Measurements from ENCODE around the gene SMPD3. TPM values are rescaled to one million over a fixed set of nuclear protein-coding genes. Genes with fewer than 3 reads are reported as not detected.

The SMPD3 gene
- total RNA-seq, 2 experiments from 2014 or later: 11.1 to 12.0 TPM

GRCh38 chr16:68487203-68487514 lies 38.9 kb upstream of the SMPD3 start:
- peaks cover 11% of the 10 kb centered on the region for H3K27me3 Mint-ChIP-seq (ENCODE audit: low read depth)
- ChIA-PET POLR2A (no interaction called here), CTCF (interaction anchor here (1.4 to 2.2 kb wide), 2 partner anchors 23 to 34 kb away, joined by 3 to 8 read pairs; no protein-coding TSS in a partner anchor)
- ATAC-seq: no peak
- H3K4me1 Mint-ChIP-seq (ENCODE audit: low read depth): no peaks in the 10 kb centered on the region
- H3K36me3 Mint-ChIP-seq (ENCODE audit: low read depth): no peaks in the 10 kb centered on the region
- no peak for DNase-seq
- no peaks in the 10 kb centered on the region for H3K9me3 Mint-ChIP-seq (ENCODE audit: insufficient read depth)
- no peak overlapping the region for H3K4me3 Mint-ChIP-seq
- no peak overlapping the region for H3K27ac Mint-ChIP-seq

DNA sequence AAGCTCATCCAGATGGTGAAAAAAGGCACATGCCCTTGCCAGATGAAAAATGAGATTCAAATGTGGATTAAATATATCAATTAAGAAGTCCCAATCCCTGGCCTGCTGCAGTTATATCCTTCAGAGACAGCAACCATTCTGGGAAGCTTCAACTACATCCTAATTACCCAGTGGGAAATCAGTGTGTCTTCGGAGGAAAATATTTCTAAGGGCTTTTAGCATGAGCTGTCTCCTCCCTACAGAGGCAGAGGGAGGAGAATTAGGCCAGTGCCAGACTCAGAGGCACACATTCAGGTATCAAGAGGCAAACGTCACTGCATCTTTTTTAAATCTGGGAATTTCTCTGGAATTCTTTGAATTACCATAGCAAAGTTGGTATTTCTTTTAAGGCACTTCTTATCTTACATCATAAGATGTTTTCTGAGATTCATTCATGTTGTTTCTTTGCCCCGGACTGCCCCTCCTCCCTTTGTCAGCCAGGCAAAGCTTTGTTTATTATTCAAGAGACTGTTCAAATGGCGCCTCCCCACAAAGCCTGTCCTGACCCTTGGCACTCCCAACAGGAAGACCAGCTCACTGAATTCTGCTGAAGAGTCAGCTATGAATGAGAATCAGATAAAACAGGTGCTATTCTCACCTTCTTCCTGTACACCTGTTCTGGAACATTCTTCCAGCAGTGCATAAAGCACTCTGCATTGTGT lies 38.3 kb upstream of the SMPD3 start:
- Mint-ChIP-seq H3K4me3 (no peak overlapping the region), H3K4me1 (ENCODE audit: low read depth) (no peaks in the 10 kb centered on the region), H3K36me3 (ENCODE audit: low read depth) (no peaks in the 10 kb centered on the region), H3K27ac (no peak overlapping the region), H3K27me3 (ENCODE audit: low read depth) (peaks cover 11% of the 10 kb centered on the region), H3K9me3 (ENCODE audit: insufficient read depth) (no peaks in the 10 kb centered on the region)
- ATAC-seq (no peak), DNase-seq (no peak)
- ChIA-PET CTCF (interaction anchor here (2.2 kb wide), 1 partner anchor 34 kb away, joined by 8 read pairs; no protein-coding TSS in a partner anchor), POLR2A (no interaction called here)

GRCh38 chr16:68481636-68482035 lies 33.3 kb upstream of the SMPD3 start:
- POLR2A ChIA-PET: no interaction called here
- ATAC-seq: no peak

GRCh38 chr16:68480084-68480995 lies 32.0 kb upstream of the SMPD3 start:
- no peak overlapping the region for H3K4me3 Mint-ChIP-seq
- POLR2A ChIA-PET: interaction anchor here (0.7 kb wide), 1 partner anchor 29 kb away, joined by 3 read pairs; no protein-coding TSS in a partner anchor
- H3K4me1 Mint-ChIP-seq (ENCODE audit: low read depth): no peaks in the 10 kb centered on the region
- peaks cover 3% of the 10 kb centered on the region for H3K9me3 Mint-ChIP-seq (ENCODE audit: insufficient read depth)
- H3K27me3 Mint-ChIP-seq (ENCODE audit: low read depth): peaks cover 18% of the 10 kb centered on the region
- no peaks in the 10 kb centered on the region for H3K36me3 Mint-ChIP-seq (ENCODE audit: low read depth)
- CTCF ChIA-PET: interaction anchor here (0.7 to 0.8 kb wide), 2 partner anchors 30 to 46 kb away, joined by 3 read pairs; no protein-coding TSS in a partner anchor
- no peak for ATAC-seq
- no peak for DNase-seq
- no peak overlapping the region for H3K27ac Mint-ChIP-seq

More at GRCh38 chr16:68481636-68482035, 33.3 kb upstream of the SMPD3 start:
- DNase-seq: no peak
- CTCF ChIA-PET: no interaction called here
- H3K9me3 Mint-ChIP-seq (ENCODE audit: insufficient read depth): peaks cover 3% of the 10 kb centered on the region
- H3K27ac Mint-ChIP-seq: no peak overlapping the region
- no peak overlapping the region for H3K4me3 Mint-ChIP-seq
- peaks cover 16% of the 10 kb centered on the region for H3K27me3 Mint-ChIP-seq (ENCODE audit: low read depth)
- H3K4me1 Mint-ChIP-seq (ENCODE audit: low read depth): no peaks in the 10 kb centered on the region
- H3K36me3 Mint-ChIP-seq (ENCODE audit: low read depth): no peaks in the 10 kb centered on the region

DNA sequence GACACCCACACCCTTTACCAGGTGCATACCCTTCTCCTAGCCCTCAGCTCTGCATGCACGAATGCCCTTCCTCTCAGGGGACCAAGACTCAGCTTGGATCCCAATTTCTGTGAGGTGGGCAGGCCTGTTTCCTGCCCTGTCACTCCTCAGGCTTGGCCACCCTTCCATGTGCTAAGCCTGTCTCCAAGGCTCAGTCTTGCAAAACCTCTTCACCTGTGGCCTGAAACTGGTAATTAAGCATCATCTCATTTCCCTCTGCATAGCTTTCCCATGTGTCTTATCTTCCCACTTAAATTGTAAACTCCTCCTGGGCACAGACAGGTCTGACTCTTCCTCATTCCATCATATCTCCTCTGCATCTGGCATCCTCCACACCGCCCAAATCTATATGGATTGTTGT lies 31.0 kb upstream of the SMPD3 start:
- CTCF ChIA-PET: no interaction called here

GRCh38 chr16:68478526-68479250 lies 30.4 kb upstream of the SMPD3 start:
- CTCF ChIA-PET: no interaction called here
- Mint-ChIP-seq H3K9me3 (ENCODE audit: insufficient read depth) (peaks cover 3% of the 10 kb centered on the region), H3K27ac (no peak overlapping the region)

More for the DNA sequence above, 31.0 kb upstream of the SMPD3 start:
- peaks cover 23% of the 10 kb centered on the region for H3K27me3 Mint-ChIP-seq (ENCODE audit: low read depth)
- no peak overlapping the region for H3K27ac Mint-ChIP-seq
- no peak for DNase-seq
- no peaks in the 10 kb centered on the region for H3K36me3 Mint-ChIP-seq (ENCODE audit: low read depth)
- H3K4me1 Mint-ChIP-seq (ENCODE audit: low read depth): no peaks in the 10 kb centered on the region
- peaks cover 3% of the 10 kb centered on the region for H3K9me3 Mint-ChIP-seq (ENCODE audit: insufficient read depth)
- POLR2A ChIA-PET: no interaction called here
- no peak for ATAC-seq
- H3K4me3 Mint-ChIP-seq: no peak overlapping the region

DNA sequence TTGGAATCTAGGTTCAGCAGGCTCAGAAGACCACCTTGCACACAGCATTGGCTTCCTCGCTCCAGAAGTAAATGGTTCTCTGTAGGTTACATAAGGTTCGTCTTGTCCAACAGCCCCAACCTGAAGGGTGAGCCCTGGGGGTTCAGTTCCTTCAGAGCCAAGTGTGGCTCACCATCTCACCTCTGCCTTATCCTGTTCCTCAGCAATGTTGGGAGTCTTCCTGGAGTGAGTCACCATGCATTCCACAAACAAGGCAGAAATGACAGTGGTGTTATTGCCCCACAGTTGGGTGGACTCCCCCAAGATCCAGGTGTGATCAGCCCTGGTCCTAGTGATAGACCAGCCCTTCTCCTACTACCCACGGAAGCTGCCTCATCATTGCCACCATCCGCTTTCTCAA lies 26.8 kb upstream of the SMPD3 start:
- ATAC-seq (no peak), DNase-seq (no peak)
- Mint-ChIP-seq H3K4me1 (ENCODE audit: low read depth) (peaks cover 15% of the 10 kb centered on the region), H3K27ac (no peak overlapping the region), H3K4me3 (no peak overlapping the region), H3K27me3 (ENCODE audit: low read depth) (peaks cover 14% of the 10 kb centered on the region), H3K36me3 (ENCODE audit: low read depth) (no peaks in the 10 kb centered on the region), H3K9me3 (ENCODE audit: insufficient read depth) (peaks cover 3% of the 10 kb centered on the region)
- ChIA-PET POLR2A (no interaction called here), CTCF (interaction anchor here (0.7 to 0.8 kb wide), 2 partner anchors 36 to 1403 kb away, joined by 3 read pairs; no protein-coding TSS in a partner anchor)

More at GRCh38 chr16:68478526-68479250, 30.4 kb upstream of the SMPD3 start:
- ATAC-seq: no peak
- Mint-ChIP-seq H3K4me1 (ENCODE audit: low read depth) (no peaks in the 10 kb centered on the region), H3K4me3 (no peak overlapping the region), H3K36me3 (ENCODE audit: low read depth) (no peaks in the 10 kb centered on the region), H3K27me3 (ENCODE audit: low read depth) (peaks cover 23% of the 10 kb centered on the region)
- POLR2A ChIA-PET: no interaction called here
- no peak for DNase-seq

DNA sequence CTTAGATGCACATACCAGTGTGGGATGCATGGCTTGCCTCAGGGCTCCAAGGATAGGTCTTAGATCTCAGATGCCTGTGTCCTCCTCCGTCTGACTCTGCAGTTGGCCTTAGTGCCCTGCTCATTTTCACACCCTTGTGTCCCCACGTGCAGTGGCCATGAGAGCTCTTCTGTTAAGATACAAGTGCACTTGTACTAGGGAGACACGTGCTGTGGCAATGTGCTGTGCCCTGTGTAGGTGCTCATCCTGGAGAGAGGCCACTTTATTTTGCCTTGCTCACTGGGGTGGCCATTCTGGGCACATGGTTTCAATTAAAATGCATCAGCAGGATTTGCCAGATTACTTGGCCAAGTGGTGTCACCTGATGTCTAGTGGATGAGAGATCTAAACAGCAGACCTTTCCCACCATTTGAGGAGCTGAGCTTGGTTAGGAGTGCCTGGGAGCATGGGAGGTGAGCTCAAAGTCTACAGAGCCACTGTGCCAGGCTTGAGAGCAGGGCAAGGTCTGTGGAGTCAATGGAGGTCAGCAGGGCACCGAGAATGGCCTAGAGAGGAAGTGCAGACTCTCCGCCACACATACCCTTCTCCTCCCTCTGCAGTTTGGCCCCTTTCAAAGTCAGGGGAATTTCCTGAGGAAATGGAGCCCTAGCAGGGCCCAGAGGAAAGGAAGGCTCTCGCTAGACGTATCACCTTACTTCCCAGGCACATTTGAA lies 25.2 kb upstream of the SMPD3 start:
- Mint-ChIP-seq H3K36me3 (ENCODE audit: low read depth) (no peaks in the 10 kb centered on the region), H3K4me3 (no peak overlapping the region), H3K27me3 (ENCODE audit: low read depth) (peaks cover 8% of the 10 kb centered on the region), H3K27ac (no peak overlapping the region), H3K9me3 (ENCODE audit: insufficient read depth) (peaks cover 3% of the 10 kb centered on the region), H3K4me1 (ENCODE audit: low read depth) (peaks cover 29% of the 10 kb centered on the region)
- ATAC-seq: no peak
- ChIA-PET POLR2A (interaction anchor here (0.6 to 0.7 kb wide), 2 partner anchors 38 to 715 kb away, joined by 4 read pairs; no protein-coding TSS in a partner anchor), CTCF (interaction anchor here (1.1 kb wide), 1 partner anchor 47 kb away, joined by 3 read pairs; no protein-coding TSS in a partner anchor)
- no peak for DNase-seq

DNA sequence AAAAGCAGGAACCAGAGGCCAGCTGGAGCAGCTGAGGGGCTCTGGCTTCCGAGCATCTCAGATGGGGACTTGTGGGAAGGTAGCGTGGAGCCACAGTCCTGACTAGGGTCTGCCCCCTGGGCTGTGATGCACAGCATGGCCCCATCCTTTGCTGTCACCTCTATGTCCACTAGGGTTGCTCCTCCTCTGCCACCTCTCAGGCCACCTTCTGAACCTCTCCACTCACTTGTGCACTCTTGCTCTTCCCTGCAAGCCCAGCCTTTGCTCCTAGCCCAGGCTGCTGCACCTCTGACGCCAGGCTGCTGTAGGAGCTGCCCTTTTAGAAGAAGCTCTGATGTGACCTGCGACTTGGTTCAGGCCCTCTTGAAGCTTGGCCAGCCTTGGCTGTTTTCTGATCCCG lies 24.3 kb upstream of the SMPD3 start:
- Mint-ChIP-seq H3K9me3 (ENCODE audit: insufficient read depth) (peaks cover 3% of the 10 kb centered on the region), H3K4me1 (ENCODE audit: low read depth) (peaks cover 38% of the 10 kb centered on the region), H3K27me3 (ENCODE audit: low read depth) (peaks cover 8% of the 10 kb centered on the region), H3K36me3 (ENCODE audit: low read depth) (no peaks in the 10 kb centered on the region), H3K27ac (no peak overlapping the region), H3K4me3 (no peak overlapping the region)
- ChIA-PET CTCF (interaction anchor here (0.7 kb wide), 1 partner anchor 76 kb away, joined by 3 read pairs; no protein-coding TSS in a partner anchor), POLR2A (interaction anchor here (0.6 kb wide), 1 partner anchor 716 kb away, joined by 4 read pairs; no protein-coding TSS in a partner anchor)
- ATAC-seq (no peak), DNase-seq (no peak)

- no peaks in the 10 kb centered on the region for H3K36me3 Mint-ChIP-seq (ENCODE audit: low read depth)
- CTCF ChIA-PET: interaction anchor here (0.6 to 4.6 kb wide), 11 partner anchors 20 to 104 kb away, joined by 3 to 31 read pairs (median 4); no protein-coding TSS in a partner anchor
- H3K4me1 Mint-ChIP-seq (ENCODE audit: low read depth): peaks cover 46% of the 10 kb centered on the region
- peak; percentile 58 for ATAC-seq
- peaks cover 10% of the 10 kb centered on the region for H3K27me3 Mint-ChIP-seq (ENCODE audit: low read depth)
- POLR2A ChIA-PET: interaction anchor here (0.7 kb wide), 1 partner anchor 18 kb away, joined by 3 read pairs; no protein-coding TSS in a partner anchor
- H3K27ac Mint-ChIP-seq: peak overlapping the region; percentile 81
- H3K4me3 Mint-ChIP-seq: peak overlapping the region; percentile 69
- H3K9me3 Mint-ChIP-seq (ENCODE audit: insufficient read depth): no peaks in the 10 kb centered on the region
- DNase-seq: peak; percentile 38
Observed at GRCh38 chr16:68470461-68471150, 22.3 kb upstream of the SMPD3 start.

Measured in activated CD8-positive, alpha-beta T cell treated with anti-CD3 and anti-CD28 coated beads, Interleukin-2, amount 10 ng/mL, durations not matched to agents 7 days and 5 days (primary cell).